IPS-15b (cell line): Measurements from ENCODE around the gene NRTN.

Experiments used
- H3K27me3 ChIP-seq: one replicate; pipeline ENCODE4 v1.6.1; 2013; ENCODE audit warnings: low read length; ENCODE audit not compliant: control insufficient read depth, insufficient read depth
- H3K36me3 ChIP-seq: one replicate; pipeline ENCODE4 v1.6.1; 2013; ENCODE audit warnings: low read length; ENCODE audit not compliant: control insufficient read depth, insufficient read depth
- H3K4me1 ChIP-seq: one replicate; pipeline ENCODE4 v1.6.1; 2013; ENCODE audit warnings: mild to moderate bottlenecking, low read length; ENCODE audit not compliant: control insufficient read depth, insufficient read depth
- H3K4me3 ChIP-seq: one replicate; pipeline ENCODE4 v1.5.1; 2013; ENCODE audit warnings: low read depth, low read length
- H3K9ac ChIP-seq: one replicate; pipeline ENCODE4 v1.6.1; 2013; ENCODE audit warnings: low read depth, mild to moderate bottlenecking, low read length
- H3K9me3 ChIP-seq: one replicate; pipeline ENCODE4 v1.6.1; 2013; ENCODE audit warnings: mild to moderate bottlenecking, low read length; ENCODE audit not compliant: control insufficient read depth, insufficient read depth

Gene NRTN

GRCh38 chr19:5822181-5822844 is 17.4 kb downstream of the NRTN start:
- no peak overlapping the region for H3K4me3 ChIP-seq
- H3K4me1 ChIP-seq, result peaks cover 3% of the 10 kb centered on the region
- H3K9ac ChIP-seq, result no peak overlapping the region
- H3K27me3 ChIP-seq, result no peaks in the 10 kb centered on the region
- no peaks in the 10 kb centered on the region for H3K9me3 ChIP-seq
- H3K36me3 ChIP-seq, result no peaks in the 10 kb centered on the region

GRCh38 chr19:5823579-5824281 is 18.9 kb downstream of the NRTN start:
- Histone ChIP-seq H3K4me1 (peaks cover 3% of the 10 kb centered on the region), H3K9ac (no peak overlapping the region), H3K9me3 (no peaks in the 10 kb centered on the region), H3K36me3 (no peaks in the 10 kb centered on the region), H3K4me3 (no peak overlapping the region), H3K27me3 (no peaks in the 10 kb centered on the region)

- H3K4me3 ChIP-seq, result no peak overlapping the region
- H3K36me3 ChIP-seq, result no peaks in the 10 kb centered on the region
- H3K4me1 ChIP-seq, result peaks cover 3% of the 10 kb centered on the region
- no peaks in the 10 kb centered on the region for H3K27me3 ChIP-seq
- no peak overlapping the region for H3K9ac ChIP-seq
- H3K9me3 ChIP-seq, result no peaks in the 10 kb centered on the region
These were observed 19.9 kb downstream of the NRTN start for GRCh38 chr19:5824751-5825150.

GRCh38 chr19:5825178-5825577 is 20.3 kb downstream of the NRTN start:
- no peak overlapping the region for H3K9ac ChIP-seq
- no peaks in the 10 kb centered on the region for H3K27me3 ChIP-seq
- peaks cover 3% of the 10 kb centered on the region for H3K4me1 ChIP-seq
- H3K36me3 ChIP-seq, result no peaks in the 10 kb centered on the region
- no peaks in the 10 kb centered on the region for H3K9me3 ChIP-seq
- H3K4me3 ChIP-seq, result no peak overlapping the region

- H3K27me3 ChIP-seq, result no peaks in the 10 kb centered on the region
These were observed 21.9 kb downstream of the NRTN start for GRCh38 chr19:5826531-5827341.

GRCh38 chr19:5827342-5827890 is 22.5 kb downstream of the NRTN start:
- no peak overlapping the region for H3K9ac ChIP-seq
- peaks cover 3% of the 10 kb centered on the region for H3K4me1 ChIP-seq

More at GRCh38 chr19:5826531-5827341, 21.9 kb downstream of the NRTN start:
- Histone ChIP-seq H3K9ac (no peak overlapping the region), H3K4me1 (peaks cover 3% of the 10 kb centered on the region), H3K4me3 (peak overlapping the region; percentile 54), H3K36me3 (no peaks in the 10 kb centered on the region), H3K9me3 (no peaks in the 10 kb centered on the region)

GRCh38 chr19:5827891-5828660 is 23.2 kb downstream of the NRTN start:
- Histone ChIP-seq H3K9ac (peak overlapping the region; percentile 82), H3K9me3 (no peaks in the 10 kb centered on the region), H3K4me1 (peaks cover 3% of the 10 kb centered on the region), H3K27me3 (no peaks in the 10 kb centered on the region), H3K36me3 (no peaks in the 10 kb centered on the region), H3K4me3 (peak overlapping the region; percentile 86)

More at GRCh38 chr19:5827342-5827890, 22.5 kb downstream of the NRTN start:
- H3K36me3 ChIP-seq, result no peaks in the 10 kb centered on the region
- H3K27me3 ChIP-seq, result no peaks in the 10 kb centered on the region
- peak overlapping the region; percentile 86 for H3K4me3 ChIP-seq
- H3K9me3 ChIP-seq, result no peaks in the 10 kb centered on the region

GRCh38 chr19:5828661-5829566 is 24.0 kb downstream of the NRTN start:
- H3K9ac ChIP-seq, result peak overlapping the region; percentile 82
- peaks cover 3% of the 10 kb centered on the region for H3K4me1 ChIP-seq
- H3K4me3 ChIP-seq, result peak overlapping the region; percentile 86
- H3K27me3 ChIP-seq, result no peaks in the 10 kb centered on the region
- H3K9me3 ChIP-seq, result no peaks in the 10 kb centered on the region
- H3K36me3 ChIP-seq, result no peaks in the 10 kb centered on the region

- no peaks in the 10 kb centered on the region for H3K36me3 ChIP-seq
- peak overlapping the region; percentile 86 for H3K4me3 ChIP-seq
- no peaks in the 10 kb centered on the region for H3K9me3 ChIP-seq
- H3K4me1 ChIP-seq, result peaks cover 3% of the 10 kb centered on the region
- no peak overlapping the region for H3K9ac ChIP-seq
- H3K27me3 ChIP-seq, result no peaks in the 10 kb centered on the region
These were observed 24.9 kb downstream of the NRTN start for GRCh38 chr19:5829567-5830310.

GRCh38 chr19:5831159-5831558 is 26.3 kb downstream of the NRTN start:
- Histone ChIP-seq H3K4me3 (no peak overlapping the region), H3K36me3 (no peaks in the 10 kb centered on the region), H3K9ac (no peak overlapping the region), H3K27me3 (no peaks in the 10 kb centered on the region), H3K9me3 (no peaks in the 10 kb centered on the region), H3K4me1 (peaks cover 3% of the 10 kb centered on the region)
